ENCODE measurements around the gene CLCN4.

DNA sequence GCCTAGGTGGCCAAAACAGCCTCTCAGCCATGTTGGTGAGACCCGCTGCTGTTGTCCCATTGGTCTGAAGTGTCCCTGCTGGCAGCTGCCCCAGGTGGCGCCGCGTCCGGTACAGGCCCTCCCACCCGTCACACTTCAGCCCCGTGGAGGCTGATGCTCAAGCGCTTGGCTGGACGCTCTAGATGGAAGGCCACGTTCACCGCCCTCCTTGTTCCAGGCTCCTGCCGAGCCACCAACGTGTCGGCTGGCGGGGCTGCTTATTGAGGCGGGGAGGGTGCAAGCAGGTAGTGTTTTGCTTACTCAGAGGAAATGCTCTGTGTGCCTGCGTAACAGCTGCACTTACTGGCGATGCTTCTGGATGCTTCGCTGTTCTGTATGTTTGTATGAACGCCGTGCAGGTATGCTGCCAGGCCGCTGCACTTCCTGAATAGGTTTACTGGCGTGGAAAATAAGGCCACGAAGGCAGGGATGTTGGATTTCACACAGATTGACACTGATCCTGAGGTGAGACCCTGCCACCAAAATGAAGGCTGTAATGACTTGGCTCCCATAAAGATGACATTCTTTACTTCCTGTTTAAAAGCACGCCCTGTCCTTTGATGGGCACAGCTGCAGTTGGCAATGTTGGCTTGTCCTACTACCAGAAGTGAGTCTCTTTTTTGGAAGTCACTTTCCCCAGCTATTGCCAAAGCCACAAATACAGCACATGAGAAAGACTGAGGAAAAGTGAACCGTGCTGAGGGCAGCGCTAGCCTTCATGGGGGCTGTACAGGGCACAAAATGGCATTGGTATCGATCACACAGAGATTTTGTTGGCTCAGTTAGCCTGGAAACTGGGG is 21.0 kb upstream of the CLCN4 start:
- TF ChIP-seq, protein P1, sequence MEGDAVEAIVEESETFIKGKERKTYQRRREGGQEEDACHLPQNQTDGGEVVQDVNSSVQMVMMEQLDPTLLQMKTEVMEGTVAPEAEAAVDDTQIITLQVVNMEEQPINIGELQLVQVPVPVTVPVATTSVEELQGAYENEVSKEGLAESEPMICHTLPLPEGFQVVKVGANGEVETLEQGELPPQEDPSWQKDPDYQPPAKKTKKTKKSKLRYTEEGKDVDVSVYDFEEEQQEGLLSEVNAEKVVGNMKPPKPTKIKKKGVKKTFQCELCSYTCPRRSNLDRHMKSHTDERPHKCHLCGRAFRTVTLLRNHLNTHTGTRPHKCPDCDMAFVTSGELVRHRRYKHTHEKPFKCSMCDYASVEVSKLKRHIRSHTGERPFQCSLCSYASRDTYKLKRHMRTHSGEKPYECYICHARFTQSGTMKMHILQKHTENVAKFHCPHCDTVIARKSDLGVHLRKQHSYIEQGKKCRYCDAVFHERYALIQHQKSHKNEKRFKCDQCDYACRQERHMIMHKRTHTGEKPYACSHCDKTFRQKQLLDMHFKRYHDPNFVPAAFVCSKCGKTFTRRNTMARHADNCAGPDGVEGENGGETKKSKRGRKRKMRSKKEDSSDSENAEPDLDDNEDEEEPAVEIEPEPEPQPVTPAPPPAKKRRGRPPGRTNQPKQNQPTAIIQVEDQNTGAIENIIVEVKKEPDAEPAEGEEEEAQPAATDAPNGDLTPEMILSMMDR (IDR thresholded peaks at IDR 0.05; ENCODE audit: low read depth, low read length) = no peak
- no peak for TF ChIP-seq MYC (IDR thresholded peaks at IDR 0.05; ENCODE audit: low read depth, low read length)
